Fibroblast of skin of back (primary cell): ENCODE measurements around the gene FXR2. TPM values are rescaled to one million over a fixed set of nuclear protein-coding genes. Genes with fewer than 3 reads are reported as not detected.
A peak's percentile ranks its signal among the peaks of the same experiment; 100 is the strongest.
"Not testable (repeated sequence)": the region's sequence is repeated elsewhere in the genome, so short reads cannot be mapped to it uniquely, and the experiment has no call there.

ENCODE experiments used
- DNase-seq: peaks from one replicate; pipeline ENCODE4 v3.0.0-alpha.2; 2013
- polyA plus RNA-seq, 2 experiments: library from polyadenylated mRNA; unstranded; fragments of 120-200 nt; gene quantifications; one replicate each; pipeline ENCODE4 v1.2.1, GENCODE V29; 2013; ENCODE audit not compliant: insufficient read length in 2 of 2

Gene FXR2
- polyA plus RNA-seq (2013, experiment 1 of 2; ENCODE audit: insufficient read length): 61.3 TPM
- 49.1 TPM for polyA plus RNA-seq (2013, experiment 2 of 2; ENCODE audit: insufficient read length)

DNA sequence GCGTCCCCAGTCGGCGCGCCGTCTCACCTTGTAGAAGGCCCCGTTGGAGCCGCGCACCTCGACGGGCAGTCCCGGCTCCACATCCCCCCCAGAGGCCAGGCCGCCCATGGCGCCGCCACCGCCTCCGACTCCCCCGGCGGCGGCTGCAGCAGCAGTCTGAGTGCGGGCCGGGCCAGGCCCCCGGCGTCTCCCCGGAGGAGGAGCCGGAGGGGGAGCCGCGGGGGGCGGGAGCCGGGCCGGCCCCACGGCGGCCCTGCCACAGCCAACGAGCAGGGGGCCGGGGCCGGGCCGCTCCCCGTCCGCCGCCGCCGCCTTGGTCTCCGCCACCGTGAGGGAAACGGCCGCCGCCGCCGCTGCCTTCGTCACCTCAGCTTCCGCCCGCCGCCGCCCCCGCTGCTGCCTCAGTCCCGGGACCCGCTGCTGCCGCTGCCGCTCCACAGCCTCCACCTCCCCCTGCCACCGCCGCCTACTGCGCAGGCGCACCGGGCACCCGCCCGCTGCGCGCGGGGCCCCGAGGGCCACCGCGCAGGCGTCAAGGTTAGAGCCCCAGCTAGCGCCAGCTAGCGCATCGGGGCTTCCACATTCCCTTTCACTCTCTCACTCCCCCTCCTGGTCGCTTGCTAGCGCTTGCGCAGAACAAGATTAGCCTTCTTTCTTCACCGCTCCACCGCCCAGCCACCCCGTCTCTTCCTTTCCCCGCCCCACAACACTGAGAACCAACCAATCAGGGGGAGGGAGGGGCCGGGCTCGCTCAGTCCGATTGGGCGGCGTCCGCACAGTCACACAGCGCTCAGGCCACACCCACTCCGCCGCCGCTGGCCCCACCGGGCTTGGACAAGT, at the start of gene FXR2:
FXR2 (minus strand) TSS at position 473 of the 840 bp plus-strand sequence; CDS start at position 108, 365 bp downstream.
- DNase-seq: peak; percentile 100

DNA sequence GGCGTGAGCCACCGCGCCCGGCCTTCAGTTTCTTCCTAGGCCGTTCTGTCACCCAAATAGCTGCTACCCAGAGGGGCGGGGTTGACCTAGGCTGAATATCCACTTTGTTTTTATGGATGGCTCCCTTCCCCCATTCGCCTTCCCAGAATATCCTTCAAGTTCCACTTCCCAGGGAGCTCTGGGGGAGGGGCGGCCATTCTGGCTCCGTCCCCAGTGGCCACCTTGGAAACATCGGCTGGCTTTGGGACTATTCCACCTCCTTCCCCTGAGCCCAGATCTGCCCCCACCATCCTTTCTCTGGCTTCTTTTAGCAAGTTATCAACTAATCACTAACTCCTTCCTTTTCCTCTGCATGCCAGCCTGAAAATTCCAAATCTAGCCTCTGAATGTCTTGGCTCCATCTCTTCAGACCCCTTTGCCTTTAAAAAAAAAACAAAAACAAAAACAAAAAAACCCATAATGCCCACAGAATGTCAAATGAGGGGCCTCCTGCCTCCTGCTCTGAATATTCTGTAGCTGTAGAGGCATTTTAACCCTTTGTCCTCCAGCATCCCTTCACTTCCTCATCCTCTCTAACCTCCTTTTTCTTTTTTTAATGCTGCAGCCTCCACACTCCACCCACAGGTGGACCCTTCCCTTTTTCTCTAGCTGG, 42.4 kb upstream of the FXR2 start:
- DNase-seq: no peak

DNA sequence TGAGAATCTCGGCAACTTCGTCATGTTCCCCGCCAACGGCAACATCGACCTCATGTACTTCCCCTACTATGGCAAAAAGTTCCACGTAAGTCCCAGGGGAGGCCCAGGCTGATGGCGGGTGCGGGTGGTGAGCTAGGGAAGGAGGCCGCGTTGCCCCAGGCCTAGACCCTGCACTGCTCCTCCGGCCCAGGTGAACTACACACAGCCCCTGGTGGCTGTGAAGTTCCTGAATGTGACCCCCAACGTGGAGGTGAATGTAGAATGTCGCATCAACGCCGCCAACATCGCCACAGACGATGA, 40.8 kb upstream of the FXR2 start:
- no peak for DNase-seq

DNA sequence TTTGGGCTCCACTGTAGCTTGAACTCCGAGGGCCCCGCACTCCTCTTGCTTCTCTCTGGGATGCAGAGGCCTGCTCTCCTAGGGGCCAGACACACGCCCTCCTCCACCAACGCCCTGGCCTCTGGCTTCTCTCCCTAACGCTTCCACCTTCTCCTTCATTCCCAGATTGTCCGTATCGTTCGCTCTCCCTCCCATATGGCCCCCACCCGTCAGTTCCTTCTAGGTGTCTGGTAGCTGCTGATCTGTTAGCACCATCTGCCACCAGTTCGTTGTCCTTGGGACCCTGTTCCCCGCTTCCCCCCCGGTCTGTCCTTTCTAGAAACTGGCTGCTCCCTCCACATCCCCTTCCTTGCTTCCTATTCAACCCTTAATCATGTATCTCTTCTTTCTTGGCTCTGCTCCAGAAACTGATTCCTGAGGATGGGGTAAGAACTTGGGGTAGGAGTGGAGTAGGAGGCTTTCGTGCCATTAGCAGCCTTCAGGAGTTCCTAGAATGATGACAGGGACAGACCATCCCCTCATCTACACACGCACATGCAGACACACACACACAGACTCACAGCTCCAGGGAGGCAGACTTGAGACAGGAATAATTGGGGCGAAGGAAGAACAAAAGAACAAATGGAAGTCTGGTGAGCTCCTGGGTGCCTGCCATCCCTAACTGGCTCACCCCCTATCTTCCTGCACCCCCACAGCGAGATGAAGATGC, 40.3 kb upstream of the FXR2 start:
- DNase-seq: peak; percentile 41

DNA sequence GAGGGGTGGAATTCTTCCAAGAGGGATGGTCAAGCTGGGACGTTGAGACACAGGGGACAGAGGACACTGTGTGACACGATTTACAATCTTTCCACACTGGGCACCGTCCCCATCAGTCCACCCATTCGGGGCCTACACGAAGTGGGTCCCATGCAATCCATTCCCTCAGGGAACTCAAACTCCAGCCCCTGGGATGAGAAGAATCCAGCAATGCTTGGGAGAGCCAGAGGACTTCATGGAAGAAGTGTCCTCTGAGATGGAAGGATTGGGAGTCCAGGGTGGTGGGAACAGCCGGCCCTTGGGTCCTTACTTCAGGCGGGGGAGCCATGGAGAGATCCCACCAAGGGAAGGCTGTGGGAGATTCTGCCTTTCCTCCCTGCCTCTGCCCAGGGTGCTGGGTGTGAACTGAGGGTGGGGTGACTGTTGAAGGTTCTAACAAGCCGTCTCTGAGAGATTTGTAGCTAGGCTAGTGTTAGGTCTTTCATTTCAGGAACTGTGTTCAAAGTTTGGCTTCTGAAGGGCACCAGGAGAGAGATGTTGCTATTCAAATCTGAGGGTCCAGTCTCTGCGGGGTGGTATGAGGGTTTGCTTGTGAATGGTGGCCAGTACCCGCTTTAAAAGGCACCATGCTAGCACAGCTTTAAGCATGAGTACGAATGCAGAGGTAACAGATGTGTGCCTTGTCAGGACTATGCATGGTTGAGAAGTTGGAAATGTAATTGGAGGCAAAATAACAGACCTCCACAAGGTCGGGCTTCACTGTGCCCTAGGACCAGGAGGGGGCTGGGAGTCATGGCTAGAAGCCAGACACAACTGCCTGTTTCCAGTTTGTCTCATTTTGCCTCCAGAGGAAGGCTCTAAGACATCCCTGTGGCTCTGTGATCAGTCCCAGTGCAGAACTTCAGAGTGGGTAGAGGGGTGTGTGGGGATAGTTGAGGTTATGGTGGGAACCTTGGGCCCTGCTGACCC, 38.0 kb upstream of the FXR2 start:
- no peak for DNase-seq

DNA sequence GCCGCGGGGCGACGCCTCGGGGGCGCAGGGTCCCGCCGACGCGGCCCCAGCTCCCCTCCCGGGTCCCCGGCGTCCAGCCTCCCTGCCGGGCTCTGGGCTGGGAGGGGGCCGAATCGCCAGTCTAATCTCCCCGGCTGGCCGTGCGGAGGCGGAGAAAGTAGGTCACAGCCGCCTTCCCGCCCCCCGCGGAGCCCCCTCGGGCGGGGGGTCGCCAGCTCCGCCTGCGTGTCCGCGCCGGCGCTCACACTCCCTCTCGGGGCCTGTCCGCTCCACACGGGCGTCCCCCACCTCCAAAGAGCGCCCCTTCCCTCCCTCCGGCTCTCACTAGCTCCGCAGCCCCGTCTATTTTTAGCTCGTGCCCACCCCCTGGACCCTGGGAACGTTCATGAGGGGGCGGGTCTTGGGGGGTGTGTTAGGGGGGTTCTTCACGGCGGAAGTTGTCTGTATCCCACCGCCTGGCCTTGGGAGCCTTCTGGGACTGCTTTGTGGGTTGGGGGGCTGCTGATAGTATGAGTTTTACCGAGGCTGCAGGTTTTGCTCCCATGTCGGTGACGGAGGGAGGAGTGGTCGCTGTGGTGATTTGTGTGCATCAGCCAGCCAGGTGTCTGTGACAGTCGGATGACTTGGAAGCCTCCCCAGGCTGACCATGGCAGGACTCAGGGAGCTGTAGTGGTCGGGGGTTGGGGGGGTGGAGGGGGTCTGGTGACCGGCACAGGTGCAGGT, 37.1 kb upstream of the FXR2 start:
- no peak for DNase-seq

DNA sequence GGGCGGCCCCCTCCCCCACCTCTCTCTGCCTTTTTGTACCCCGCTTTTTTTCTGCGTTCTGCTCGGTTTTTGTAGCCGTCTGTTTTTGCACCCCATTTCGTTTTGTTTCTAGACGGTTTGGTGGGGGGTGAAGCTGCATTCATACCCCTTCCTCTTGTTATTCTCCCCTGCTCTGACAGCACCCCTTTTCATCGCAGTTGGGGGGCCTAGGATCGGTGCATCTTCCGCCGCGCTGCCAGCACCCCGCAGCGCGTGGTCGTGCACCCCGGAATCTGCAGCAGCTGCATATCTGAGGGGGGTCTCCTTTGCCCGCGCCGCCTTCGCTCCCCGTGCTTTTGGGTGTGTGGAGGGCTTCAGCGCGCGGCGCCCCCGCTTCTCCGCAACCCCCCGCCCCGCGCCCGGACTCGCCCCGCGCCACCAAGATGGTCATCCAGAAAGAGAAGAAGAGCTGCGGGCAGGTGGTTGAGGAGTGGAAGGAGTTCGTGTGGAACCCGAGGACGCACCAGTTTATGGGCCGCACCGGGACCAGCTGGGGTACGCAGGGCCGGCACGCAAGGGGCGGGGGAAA, 36.5 kb upstream of the FXR2 start:
- no peak for DNase-seq

DNA sequence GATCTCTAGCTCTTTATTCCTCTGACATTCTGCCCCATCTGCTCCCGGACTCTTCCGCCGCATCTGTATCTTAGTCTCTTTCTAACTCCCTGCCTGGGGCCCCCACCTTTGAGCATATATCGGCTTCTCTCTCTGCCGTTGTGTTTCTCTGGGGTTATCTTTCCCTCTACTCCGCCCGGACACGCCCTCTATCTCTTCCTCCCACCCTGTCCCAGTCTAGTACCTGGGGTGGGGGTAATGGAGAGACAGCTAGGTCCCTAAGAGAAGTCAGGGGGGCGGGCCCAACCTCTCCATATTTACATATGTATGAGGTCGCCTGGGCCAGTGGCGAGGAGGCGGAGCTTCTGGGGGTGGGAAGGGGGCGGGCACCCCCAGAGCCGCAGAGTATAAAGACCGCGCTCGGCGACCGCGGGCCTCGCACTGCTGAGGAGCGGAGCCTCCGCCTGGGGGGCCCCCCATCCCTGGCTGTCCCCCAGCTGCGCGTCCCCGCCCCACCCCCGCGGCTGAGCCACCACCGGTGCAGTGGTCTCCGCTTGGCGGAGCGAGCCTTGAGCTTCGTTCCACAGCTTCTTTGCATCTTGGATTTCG, 35.9 kb upstream of the FXR2 start, which contains the start of gene ATP1B2:
ATP1B2 (plus strand) TSS at position 418 of the 588 bp plus-strand sequence. CDS start 593 bp downstream, outside the sequence.
- peak; percentile 32 for DNase-seq

DNA sequence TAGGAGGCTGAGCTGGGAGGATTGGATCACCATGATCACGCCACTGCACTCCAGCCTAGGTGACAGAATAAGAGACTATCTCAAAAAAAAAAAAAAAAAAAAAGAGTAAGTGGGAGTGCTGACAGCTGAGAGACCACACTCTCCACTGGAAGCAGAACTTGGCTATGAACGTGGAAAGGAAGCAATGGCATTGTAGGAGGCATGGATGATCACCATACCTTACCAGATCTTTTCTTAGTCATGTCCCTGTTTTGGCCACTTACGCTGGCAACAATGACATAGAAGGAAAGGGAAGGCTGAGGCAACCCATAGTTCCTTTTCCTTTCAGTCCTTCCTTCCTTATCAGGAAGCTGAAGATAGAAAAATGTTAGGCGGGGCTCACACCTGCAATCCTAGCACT, 32.3 kb upstream of the FXR2 start:
- DNase-seq: no peak

DNA sequence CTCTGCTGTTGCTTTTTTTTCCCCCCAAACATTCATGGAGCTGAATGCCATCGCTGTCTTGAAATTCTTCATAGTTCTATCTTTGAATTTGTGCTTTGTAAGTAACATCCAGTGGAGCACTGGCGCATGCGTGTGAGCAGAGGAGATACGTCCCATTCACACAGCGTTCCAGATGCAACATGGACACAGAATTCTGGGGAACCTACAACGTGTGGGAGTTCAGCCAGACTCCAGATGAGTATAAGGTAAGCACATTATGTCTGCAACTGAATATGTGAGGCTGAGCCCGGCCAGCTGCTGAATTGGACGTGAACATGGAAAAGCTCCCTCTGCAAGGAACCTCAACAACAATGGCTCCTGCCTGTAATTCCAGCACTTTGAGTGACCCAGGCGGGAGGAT, 31.8 kb upstream of the FXR2 start:
- DNase-seq: no peak

DNA sequence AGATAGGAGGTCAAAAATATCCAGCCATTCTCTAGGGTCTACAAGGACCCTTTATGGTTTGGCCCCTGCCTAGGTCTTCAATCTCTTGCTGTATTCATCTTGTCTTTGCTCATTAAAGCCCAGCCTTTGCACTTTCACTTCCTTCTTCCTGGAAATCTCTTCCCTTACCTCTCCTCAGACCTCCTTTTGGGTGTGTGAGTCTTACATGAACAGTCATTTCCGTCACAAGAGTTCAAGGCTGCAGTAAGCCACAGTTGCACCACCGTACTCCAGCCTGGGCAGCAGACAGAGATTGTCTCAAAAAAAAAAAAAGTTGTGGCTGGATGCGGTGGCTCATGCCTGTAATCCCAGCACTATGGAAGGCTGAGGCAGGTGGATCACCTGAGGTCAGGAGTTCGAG, 30.1 kb upstream of the FXR2 start:
- no peak for DNase-seq

DNA sequence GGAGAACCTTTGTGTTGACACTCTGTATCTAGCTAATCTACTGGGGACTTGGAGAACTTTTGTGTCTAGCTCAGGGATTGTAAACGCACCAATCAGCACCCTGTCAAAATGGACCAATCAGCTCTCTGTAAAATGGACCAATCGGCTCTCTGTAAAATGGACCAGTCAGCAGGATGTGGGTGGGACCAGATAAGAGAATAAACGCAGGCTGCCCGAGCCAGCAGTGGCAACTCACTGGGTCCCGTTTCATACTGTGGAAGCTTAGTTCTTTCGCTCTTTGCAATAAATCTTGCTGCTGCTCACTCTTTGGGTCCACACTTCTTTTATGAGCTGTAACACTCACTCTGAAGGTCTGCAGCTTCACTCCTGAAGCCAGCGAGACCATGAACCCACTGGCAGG, 26.9 kb upstream of the FXR2 start:
- DNase-seq: not testable (repeated sequence)

DNA sequence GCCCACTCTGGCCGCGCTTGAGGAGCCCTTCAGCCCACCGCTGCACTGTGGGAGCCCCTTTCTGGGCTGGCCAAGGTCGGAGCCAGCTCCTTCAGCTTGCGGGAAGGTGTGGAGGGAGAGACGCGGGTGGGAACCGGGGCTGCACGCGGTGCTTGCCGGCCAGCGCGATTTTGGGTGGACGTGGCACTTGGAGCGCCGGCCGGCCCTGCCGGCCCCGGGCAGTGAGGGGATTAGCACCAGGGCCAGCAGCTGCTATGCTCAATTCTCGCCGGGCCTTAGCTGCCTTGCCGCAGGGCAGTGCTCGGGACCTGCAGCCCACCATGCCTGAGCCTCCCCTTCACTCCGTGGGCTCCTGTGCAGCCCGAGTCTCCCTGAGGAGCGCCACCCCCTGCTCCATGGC, 26.1 kb upstream of the FXR2 start:
- no peak for DNase-seq

DNA sequence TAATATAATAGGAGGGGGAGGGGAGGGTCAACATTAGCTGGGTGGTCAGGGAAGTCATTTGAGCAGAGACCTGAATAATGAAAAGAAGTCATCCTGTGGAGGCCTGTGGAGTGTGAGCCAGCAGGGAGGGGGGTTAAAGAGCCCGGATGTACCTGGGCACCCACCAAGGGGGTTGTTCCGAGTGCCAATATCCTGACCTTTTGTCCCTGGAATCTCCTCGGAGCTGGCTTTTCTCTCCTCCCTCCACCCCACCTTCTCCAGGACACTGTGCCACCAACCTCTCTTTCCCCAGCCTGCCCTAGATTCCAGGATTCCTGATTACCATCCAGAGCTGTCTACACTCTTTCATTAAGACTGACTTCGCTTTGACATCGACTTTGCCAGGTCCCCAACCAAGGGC, 21.5 kb upstream of the FXR2 start:
- DNase-seq: no peak

DNA sequence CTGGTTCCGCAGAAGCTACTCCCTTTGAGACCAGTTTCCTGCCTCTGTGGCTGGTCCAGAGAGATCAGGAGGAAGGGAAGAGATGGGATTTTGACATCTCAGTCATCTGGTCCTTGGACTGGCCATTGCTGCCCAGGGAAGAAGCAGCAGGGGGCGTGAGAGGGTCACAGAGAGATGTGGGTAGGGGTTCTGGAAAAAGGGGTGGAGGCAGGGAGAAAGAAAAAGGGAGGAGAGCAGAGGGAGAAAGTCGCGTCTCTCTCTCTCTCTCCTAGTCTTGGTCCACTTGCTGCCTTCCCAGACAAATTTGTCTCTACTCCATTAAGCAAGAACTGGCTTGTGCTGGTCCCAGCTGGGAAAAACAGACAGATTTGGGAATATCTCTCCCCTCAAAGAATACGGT, 19.7 kb upstream of the FXR2 start:
- DNase-seq: peak; percentile 48

DNA sequence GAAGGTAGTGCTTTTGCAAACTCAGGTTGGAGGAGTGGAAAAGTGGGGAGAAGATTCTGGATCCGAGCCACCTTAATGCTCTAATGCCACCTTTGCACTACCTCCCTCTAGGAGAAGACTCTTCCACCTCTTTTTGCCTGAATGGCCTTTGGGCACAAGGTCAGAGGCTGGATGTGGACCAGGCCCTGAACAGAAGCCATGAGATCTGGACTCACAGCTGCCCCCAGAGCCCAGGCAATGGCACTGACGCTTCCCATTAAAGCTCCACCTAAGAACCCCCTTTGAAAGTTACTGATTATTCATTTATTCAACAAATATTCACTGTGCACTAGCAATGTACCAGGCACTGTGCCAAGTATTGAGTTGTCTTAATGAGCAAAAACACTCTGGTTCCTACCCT, 18.4 kb upstream of the FXR2 start:
- no peak for DNase-seq

DNA sequence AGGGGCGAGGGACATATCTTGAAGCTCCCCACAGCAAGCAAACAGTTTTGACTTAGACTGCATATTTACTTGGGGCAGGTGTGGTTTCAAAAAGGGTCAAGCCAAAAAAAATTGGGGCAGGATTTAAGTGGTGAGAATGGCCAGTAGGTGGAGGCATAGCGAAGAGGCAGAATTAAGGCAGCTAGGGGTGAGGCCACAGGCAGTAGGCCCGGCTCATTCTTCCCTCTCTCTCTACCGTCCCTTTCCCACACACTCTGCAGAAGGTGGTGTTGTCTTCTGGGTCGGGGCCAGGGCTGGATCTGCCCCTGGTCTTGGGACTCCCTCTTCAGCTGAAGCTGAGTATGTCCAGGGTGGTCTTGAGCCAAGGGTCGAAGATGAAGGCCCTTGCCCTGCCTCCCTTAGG, 17.8 kb upstream of the FXR2 start:
- peak; percentile 40 for DNase-seq

DNA sequence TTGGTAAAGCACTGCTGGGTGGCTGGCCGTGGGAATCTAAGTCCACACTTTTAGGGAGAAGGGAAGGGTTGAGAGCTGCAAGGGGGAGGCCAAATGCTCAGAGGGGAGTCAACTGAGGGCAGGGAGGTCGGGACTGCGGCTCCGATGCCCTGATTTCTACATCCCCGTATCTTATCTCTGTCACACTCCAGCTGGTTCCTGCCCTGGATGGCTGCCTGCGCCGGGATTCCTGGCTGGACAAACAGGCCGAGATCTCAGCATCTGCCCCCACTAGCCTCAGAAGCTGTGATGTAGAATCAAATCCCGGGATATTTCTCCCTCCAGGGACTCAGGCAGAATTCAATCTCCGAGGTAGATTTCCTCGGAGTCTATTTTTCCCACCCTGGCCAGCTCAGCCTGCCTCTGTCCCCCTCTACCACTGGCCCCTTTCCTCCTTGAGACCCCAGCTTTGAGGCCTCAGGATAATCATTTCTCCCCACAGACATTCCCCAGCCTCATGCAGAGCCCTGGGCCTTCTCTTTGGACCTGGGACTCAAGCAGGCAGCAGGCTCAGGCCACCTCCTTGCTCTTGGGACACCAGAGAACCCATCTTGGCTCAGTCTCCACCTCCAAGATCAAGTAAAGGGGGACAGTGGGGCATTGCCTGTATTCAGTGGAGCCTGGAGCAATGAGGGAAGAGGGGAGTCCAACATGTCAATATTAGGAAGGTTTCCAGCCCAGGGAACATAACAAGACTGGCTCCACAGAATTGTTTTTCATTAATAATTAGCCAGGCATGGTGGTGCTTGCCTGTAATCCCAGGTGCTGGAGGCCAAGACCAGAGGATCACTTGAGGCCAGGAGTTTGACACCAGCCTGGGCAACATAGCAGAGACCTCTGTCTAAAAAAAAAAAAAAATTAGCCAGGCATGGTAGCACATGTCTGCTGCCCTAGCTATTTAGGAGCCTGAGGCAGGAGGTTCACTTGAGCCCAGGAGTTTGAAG, 17.0 kb upstream of the FXR2 start:
- no peak for DNase-seq

DNA sequence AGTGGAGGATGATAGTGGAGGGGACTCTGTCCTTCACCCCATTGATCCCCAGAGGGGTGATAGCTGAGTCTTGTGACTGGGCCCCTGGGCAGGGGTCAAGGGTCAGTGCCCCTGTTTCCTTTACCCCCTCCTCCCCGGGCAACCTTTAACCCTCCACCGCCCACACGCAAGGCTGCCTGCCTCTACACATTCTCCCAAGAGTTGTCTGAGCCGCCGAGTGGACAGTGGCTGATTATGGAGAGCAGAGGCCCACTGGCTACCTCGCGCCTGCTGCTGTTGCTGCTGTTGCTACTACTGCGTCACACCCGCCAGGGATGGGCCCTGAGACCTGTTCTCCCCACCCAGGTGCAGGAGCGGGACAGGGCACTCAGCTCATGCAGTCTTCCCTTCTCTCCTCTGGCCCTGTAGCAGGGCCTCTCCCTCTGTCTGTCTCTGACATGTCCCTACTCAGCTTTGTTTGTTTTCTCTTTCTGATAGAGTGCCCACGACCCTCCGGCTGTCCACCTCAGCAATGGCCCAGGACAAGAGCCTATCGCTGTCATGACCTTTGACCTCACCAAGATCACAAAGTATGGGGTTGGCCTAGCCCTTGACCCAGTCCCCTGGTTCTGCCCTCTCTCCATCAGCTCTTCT, 15.4 kb upstream of the FXR2 start, which contains the start of gene SHBG:
SHBG (plus strand) TSS at position 197 of the 633 bp plus-strand sequence; CDS start at position 235, 38 bp downstream.
- DNase-seq: no peak
